ENCODE data around the gene ZNF785. TPM values are rescaled to one million over a fixed set of nuclear protein-coding genes. Genes with fewer than 3 reads are reported as not detected.
A peak's percentile ranks its signal among the peaks of the same experiment; 100 is the strongest.

Gene ZNF785
- total and polyA plus RNA-seq, 2 donors (not counting 1 experiment from before 2014, with no cell fraction given), result 12.2 to 39.7 TPM

GRCh38 chr16:30569746-30570635 lies 15.5 kb downstream of the ZNF785 start:
- WGBS (ENCODE audit: insufficient coverage), result 96% methylated on average over 43 of the region's 44 CpGs
- Histone ChIP-seq H3K79me2 (ENCODE audit: control insufficient read depth, insufficient read depth, low read length) (peaks cover 6% of the 10 kb centered on the region), H3K27ac (ENCODE audit: low read length in 2 of 2) (no peak overlapping the region), H3K4me3 (ENCODE audit: control extremely low read depth in 1 of 5, extremely low read depth in 1 of 5, insufficient read depth in 1 of 5, low read depth in 2 of 5, low read length in 4 of 5) (no peak overlapping the region), H3K4me1 (ENCODE audit: control insufficient read depth in 2 of 2, insufficient read depth in 2 of 2, low read length in 2 of 2) (peaks cover 29 to 43% of the 10 kb centered on the region in 2 donors), H3K27me3 (replicated peaks in 1 of 4; ENCODE audit: control extremely low read depth in 1 of 4, control insufficient read depth in 3 of 4, insufficient read depth in 4 of 4, low read length in 3 of 4) (no peaks in the 10 kb centered on the region), H2AFZ (ENCODE audit: insufficient read depth, low read depth, low read length, poor library complexity, severe bottlenecking) (no peak overlapping the region), H3K36me3 (replicated peaks in 1 of 2; ENCODE audit: control extremely low read depth in 1 of 2, control insufficient read depth in 1 of 2, extremely low read depth in 1 of 2, insufficient read depth in 2 of 2, low read length in 1 of 2) (no peaks in the 10 kb centered on the region), H3K4me2 (replicated peaks; ENCODE audit: low read depth, low read length, poor library complexity, severe bottlenecking) (peak overlapping the region; percentile 11), H3K9me3 (ENCODE audit: control extremely low read depth in 1 of 3, control insufficient read depth in 2 of 3, insufficient read depth in 1 of 3, low read length in 2 of 3) (no peaks in the 10 kb centered on the region), H4K20me1 (ENCODE audit: control insufficient read depth, insufficient read depth, low read length, poor library complexity, severe bottlenecking) (no peaks in the 10 kb centered on the region), H3K9ac (ENCODE audit: low read length) (no peak overlapping the region)
- peaks cover 40% of the 10 kb centered on the region for H3K4me1 Mint-ChIP-seq
- peak overlapping the region; percentile 91 for H3K4me3 Mint-ChIP-seq
- no peak for ATAC-seq (ENCODE audit: low read depth)
- DNase-seq, result no peak
- CTCF ChIA-PET, result interaction anchor here (1.5 to 2.8 kb wide), 4 partner anchors 9 to 140 kb away, joined by 3 to 21 read pairs (median 8); partner anchors contain the start of genes DCTPP1 and ZNF764
- intact Hi-C loops (cut with micrococcal nuclease), result no loop called here
- POLR2A ChIA-PET, result interaction anchor here (0.8 to 3.0 kb wide), 5 partner anchors 10 to 81 kb away, joined by 3 to 81 read pairs (median 15); partner anchors contain the start of genes PRR14, ZNF764 and ZNF785
- H3K9me3 Mint-ChIP-seq (ENCODE audit: insufficient read depth), result no peaks in the 10 kb centered on the region
- peak overlapping the region; percentile 95 for H3K27ac Mint-ChIP-seq
- TF ChIP-seq EZH2 (IDR thresholded peaks at IDR 0.05; ENCODE audit: borderline replicate concordance, insufficient read depth, low read depth, low read length, poor library complexity, severe bottlenecking) (no peak), CTCF (IDR thresholded peaks at IDR 0.05) (no peak)
- H3K27me3 Mint-ChIP-seq, result no peaks in the 10 kb centered on the region

GRCh38 chr16:30569281-30569680 lies 16.2 kb downstream of the ZNF785 start:
- no peaks in the 10 kb centered on the region for H3K36me3 ChIP-seq (replicated peaks in 1 of 2; ENCODE audit: control extremely low read depth in 1 of 2, control insufficient read depth in 1 of 2, extremely low read depth in 1 of 2, insufficient read depth in 2 of 2, low read length in 1 of 2)
- Mint-ChIP-seq H3K27me3 (no peaks in the 10 kb centered on the region), H3K9me3 (ENCODE audit: insufficient read depth) (no peaks in the 10 kb centered on the region), H3K4me1 (peaks cover 37% of the 10 kb centered on the region), H3K27ac (peak overlapping the region; percentile 50), H3K4me3 (peak overlapping the region; percentile 26)
- no peak overlapping the region for H3K4me3 ChIP-seq (ENCODE audit: control extremely low read depth in 1 of 5, extremely low read depth in 1 of 5, insufficient read depth in 1 of 5, low read depth in 2 of 5, low read length in 4 of 5)
- intact Hi-C loops (cut with micrococcal nuclease), result no loop called here
- no peak for TF ChIP-seq CTCF (IDR thresholded peaks at IDR 0.05)
- TF ChIP-seq EZH2 (IDR thresholded peaks at IDR 0.05; ENCODE audit: borderline replicate concordance, insufficient read depth, low read depth, low read length, poor library complexity, severe bottlenecking), result no peak
- H4K20me1 ChIP-seq (ENCODE audit: control insufficient read depth, insufficient read depth, low read length, poor library complexity, severe bottlenecking), result no peaks in the 10 kb centered on the region
- WGBS (ENCODE audit: insufficient coverage), result 100% methylated on average over 1 of the region's 3 CpGs
- H3K9ac ChIP-seq (ENCODE audit: low read length), result no peak overlapping the region
- peaks cover 29 to 43% of the 10 kb centered on the region in 2 donors for H3K4me1 ChIP-seq (ENCODE audit: control insufficient read depth in 2 of 2, insufficient read depth in 2 of 2, low read length in 2 of 2)
- H2AFZ ChIP-seq (ENCODE audit: insufficient read depth, low read depth, low read length, poor library complexity, severe bottlenecking), result no peak overlapping the region
- POLR2A ChIA-PET, result interaction anchor here (0.7 to 1.4 kb wide), 4 partner anchors 11 to 140 kb away, joined by 5 to 18 read pairs (median 8); partner anchors contain the start of genes DCTPP1 and ZNF764
- no peaks in the 10 kb centered on the region for H3K9me3 ChIP-seq (ENCODE audit: control extremely low read depth in 1 of 3, control insufficient read depth in 2 of 3, insufficient read depth in 1 of 3, low read length in 2 of 3)
- ATAC-seq (ENCODE audit: low read depth) (no peak), DNase-seq (no peak)
- H3K79me2 ChIP-seq (ENCODE audit: control insufficient read depth, insufficient read depth, low read length), result peaks cover 6% of the 10 kb centered on the region
- H3K4me2 ChIP-seq (replicated peaks; ENCODE audit: low read depth, low read length, poor library complexity, severe bottlenecking), result no peak overlapping the region
- H3K27ac ChIP-seq (ENCODE audit: low read length in 2 of 2), result peak overlapping the region in 1 of 2 donors; percentile 66
- no peaks in the 10 kb centered on the region for H3K27me3 ChIP-seq (replicated peaks in 1 of 4; ENCODE audit: control extremely low read depth in 1 of 4, control insufficient read depth in 3 of 4, insufficient read depth in 4 of 4, low read length in 3 of 4)
- CTCF ChIA-PET, result interaction anchor here (1.2 to 1.3 kb wide), 2 partner anchors 11 to 139 kb away, joined by 3 to 8 read pairs; partner anchors contain the start of genes DCTPP1 and ZNF764

Measured in B cell (primary cell).